Mesangial cell (primary cell): Measurements from ENCODE around the gene SLC9B2. TPM values are rescaled to one million over a fixed set of nuclear protein-coding genes. Genes with fewer than 3 reads are reported as not detected.

Experiments used
- total RNA-seq: library from RNA; depleted of rRNA; stranded (reverse); fragments of >200 nt; gene quantifications from 2 replicates; pipeline ENCODE4 v1.2.3, GENCODE V29; 2015

The SLC9B2 gene, protein sequence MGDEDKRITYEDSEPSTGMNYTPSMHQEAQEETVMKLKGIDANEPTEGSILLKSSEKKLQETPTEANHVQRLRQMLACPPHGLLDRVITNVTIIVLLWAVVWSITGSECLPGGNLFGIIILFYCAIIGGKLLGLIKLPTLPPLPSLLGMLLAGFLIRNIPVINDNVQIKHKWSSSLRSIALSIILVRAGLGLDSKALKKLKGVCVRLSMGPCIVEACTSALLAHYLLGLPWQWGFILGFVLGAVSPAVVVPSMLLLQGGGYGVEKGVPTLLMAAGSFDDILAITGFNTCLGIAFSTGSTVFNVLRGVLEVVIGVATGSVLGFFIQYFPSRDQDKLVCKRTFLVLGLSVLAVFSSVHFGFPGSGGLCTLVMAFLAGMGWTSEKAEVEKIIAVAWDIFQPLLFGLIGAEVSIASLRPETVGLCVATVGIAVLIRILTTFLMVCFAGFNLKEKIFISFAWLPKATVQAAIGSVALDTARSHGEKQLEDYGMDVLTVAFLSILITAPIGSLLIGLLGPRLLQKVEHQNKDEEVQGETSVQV
- 8.5 and 9.0 TPM in 2 replicates for total RNA-seq

DNA sequence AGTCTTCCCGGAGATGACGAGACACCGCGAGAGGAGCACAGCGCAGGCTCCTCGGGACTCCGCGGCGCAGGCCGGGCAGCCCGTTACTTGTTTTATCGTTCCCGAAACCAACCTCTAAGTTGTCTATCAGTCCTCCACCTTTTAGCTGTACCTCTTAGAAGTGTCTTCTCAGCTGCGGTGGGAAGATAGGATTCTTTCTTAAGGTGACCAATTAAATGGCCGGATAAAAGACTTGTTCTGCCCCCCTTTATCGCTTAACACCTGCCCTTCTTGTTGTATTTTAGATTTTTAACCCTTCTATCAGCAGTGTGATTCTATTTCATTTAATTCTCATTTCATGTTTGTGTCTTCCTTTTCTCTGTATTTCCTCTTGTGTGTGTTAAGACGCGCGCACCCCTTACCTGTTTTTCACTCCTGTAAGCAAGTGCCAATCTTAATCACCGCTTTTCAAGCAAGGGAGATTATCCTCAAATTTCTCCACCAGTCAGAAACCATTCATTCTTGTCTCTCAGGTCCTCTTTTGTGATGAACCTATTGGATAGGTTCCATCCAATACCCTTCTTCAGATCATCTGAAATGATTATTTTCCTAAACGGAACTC lies at the start of gene SLC9B2:
Gene SLC9B2, minus strand, starts transcription at position 15 of the 601 bp plus-strand sequence. CDS start 9,211 bp downstream, outside the sequence.

DNA sequence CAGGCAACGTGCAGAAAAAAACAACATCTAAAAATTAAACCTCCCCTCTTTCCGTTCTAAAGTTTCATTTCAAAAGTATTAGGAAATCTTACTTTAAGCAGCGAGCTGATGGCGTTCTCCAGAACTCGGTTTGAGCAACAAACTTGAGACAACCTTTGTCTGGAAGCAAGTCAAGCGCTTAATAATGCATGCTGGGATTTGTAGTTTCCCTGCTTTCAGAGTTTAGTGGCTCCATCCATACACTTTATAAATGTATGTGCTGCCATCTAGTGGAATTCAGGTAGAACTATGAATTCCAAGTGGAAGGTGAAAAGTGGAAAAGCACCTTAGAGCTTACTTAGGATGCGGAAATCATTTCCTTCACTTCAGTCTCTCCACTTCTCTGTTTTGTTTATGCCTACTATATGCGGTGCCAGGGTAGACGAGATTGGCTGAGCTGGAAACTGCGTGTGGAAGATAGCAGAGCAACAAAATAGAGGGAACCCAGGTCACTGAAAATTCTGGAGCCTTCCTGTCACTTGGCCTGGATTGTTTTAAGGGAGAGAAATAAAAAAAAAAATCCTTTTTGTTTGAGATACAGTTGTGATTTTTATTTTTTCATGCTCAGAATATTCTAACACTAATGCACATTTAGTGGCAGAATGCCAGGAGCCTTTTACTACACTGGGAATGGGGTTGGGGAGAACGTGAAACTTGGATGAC lies 23.3 kb upstream of the SLC9B2 start, which contains the start of gene BDH2:
Gene BDH2, minus strand, starts transcription at position 144 of the 702 bp plus-strand sequence. CDS start 3,580 bp downstream, outside the sequence.

DNA sequence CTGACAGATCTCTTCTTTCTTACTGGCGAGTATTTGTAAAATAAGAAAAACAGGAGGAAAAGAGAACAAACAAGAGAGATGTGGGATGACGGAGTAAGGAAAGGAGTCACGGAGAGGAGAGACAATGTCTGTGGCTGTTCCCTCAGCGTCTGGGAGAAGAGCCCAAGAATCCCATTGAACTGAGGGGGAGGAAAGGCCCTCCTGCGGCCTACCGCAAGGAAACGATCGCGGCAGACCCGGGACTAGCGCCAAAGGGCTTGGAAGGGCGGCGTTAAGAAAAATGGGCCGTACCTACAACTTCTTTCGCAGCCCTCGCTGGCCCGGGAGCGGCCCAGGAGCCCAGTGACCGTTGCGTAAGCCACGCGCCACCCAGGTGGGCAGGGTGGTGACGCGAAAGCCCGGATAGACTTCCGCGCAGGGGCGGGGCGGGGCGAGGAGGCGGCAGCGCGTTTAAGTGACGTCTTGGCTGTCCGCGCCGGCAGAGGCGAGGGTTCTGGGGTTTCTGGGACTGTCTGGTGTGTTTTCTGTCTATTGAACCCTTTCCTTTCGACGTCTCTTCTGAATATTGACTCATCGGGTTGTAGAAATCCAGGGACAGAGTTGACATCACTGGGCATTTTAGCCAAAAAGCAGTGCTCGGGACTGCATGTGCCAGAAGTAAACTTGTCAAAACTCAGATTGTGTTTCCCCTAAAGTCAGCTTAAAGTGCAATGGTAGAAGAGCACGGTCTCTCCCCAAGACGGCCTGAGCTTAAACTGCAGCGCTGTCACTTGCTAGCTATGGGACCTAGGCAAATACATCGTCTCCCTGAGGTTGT lies 57.0 kb downstream of the SLC9B2 start, which contains the start of gene SLC9B1:
Gene SLC9B1, minus strand, starts transcription at position 398 of the 817 bp plus-strand sequence. CDS start 27,994 bp downstream, outside the sequence.

Other genes starting within 250 kb of the SLC9B2 start
- gene UBE2D3, start 249.2 kb downstream of the SLC9B2 start, total RNA-seq, result 402 and 427 TPM in 2 replicates
- 11.7 and 14.7 TPM in 2 replicates for gene CISD2, start 207.8 kb downstream of the SLC9B2 start, total RNA-seq
- not detected in 2 replicates for gene SLC9B1, start 57.1 kb downstream of the SLC9B2 start, total RNA-seq
- gene BDH2, start 23.1 kb upstream of the SLC9B2 start, total RNA-seq, result 28.2 and 81.6 TPM in 2 replicates
- 0.63 and 11.2 TPM in 2 replicates for gene CENPE, start 121.6 kb upstream of the SLC9B2 start, total RNA-seq